Measurements from ENCODE around the gene FAM83C.
A peak's percentile ranks its signal among the peaks of the same experiment; 100 is the strongest.
"Not testable (repeated sequence)": the region's sequence is repeated elsewhere in the genome, so short reads cannot be mapped to it uniquely, and the experiment has no call there.

Gene FAM83C

GRCh38 chr20:35318502-35319157 is 26.4 kb upstream of the FAM83C start:
- peak; percentile 74 for DNase-seq (ENCODE audit: low read depth)

DNA sequence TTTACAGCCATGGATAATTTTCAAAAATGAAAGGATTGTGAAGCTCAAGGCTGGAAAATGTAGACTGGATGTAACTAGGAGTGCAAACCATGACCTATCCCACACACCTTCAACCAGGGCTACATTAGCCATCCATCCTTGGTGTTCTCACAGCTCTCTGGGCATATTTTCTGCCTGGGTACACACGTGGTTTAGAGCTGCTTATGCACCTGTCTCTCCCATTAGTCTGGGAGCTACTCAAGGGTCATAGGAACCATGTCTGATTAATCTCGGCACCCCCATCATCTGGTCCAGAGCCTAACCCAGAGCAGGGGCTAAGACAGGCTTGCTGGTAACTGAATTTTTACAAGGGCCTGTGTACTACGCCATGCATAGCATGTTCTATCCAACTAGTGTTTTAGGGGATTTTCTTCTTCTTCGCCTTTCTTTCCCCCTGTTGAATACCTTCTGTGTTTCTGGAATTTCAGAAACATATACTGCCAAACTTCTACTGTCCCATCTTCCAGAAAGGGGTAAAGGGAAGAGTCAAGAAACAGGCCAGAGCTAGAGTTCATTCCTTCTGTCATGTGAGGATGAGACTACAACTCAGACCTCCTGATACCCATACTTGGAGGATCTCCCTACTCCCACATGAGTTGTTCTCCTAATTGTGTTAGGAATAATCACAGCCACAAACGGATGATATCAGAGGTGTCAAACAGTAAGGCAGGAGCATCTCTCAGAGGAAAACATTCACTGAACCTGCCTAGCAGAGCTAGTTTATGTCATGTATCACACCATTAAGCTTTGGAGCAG is 25.4 kb upstream of the FAM83C start:
- DNase-seq (ENCODE audit: low read depth): no peak

DNA sequence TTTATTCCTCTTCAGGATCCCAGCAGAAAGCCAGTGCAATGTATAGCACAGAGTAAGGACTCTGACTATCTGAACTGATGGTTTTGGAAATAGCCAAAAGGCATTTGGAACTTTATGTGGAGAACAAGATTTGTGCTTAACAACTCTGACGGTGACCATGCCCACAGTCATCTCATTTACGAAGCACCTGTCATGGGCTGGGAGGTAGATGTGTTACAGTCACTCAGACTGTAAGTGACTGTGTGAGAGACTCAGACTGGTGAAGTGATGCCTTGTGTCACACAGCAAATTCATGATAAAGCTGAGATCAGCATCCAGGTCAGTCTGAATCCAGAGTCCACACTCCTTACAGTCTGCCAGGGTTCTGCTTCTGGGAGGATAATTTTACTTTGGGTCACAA is 23.9 kb upstream of the FAM83C start:
- DNase-seq (ENCODE audit: low read depth): no peak

GRCh38 chr20:35315632-35316020 is 23.4 kb upstream of the FAM83C start:
- not testable (repeated sequence) for DNase-seq (ENCODE audit: low read depth)

DNA sequence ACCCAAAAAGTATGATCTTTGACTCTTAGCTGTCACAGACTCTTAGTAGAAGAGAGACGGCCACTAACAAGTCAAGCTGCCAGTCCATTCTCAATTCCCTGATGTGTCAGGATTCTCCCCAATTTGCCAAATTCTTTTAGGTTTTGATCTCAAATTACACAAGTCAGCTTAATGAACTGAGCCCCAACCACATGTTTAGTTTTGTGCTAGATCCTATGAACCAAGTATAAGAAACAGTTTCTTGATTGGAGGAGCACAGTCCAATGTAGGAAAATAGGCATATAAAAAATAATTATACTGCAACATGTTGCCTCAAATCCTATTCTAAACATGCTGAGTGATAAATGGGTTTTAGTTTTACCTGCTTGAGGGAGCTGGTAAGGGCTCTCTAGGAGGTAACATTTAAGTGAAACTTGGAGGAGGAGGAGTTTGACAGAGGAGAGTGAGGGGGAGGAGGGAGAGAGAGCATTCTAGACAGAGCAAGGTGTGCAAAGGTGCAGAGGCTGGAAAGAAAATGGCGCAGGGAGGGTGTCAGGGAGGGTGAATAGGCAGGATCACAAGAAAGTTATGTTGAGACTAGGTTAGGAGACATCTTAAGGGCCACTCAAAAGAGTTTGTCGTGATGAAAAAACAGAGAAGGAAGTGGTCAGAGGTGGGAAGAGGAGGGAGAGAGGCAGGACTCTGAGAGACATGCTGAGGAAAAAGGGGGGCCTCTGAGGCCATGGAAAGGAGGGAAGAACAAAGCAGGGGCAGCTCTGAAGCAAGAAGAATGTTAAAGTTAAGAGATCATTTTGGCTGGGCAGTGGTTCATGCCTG is 22.8 kb upstream of the FAM83C start:
- no peak for DNase-seq (ENCODE audit: low read depth)

- DNase-seq (ENCODE audit: low read depth): peak; percentile 79
Measured at GRCh38 chr20:35312318-35312717, 20.1 kb upstream of the FAM83C start.

GRCh38 chr20:35311822-35312221 is 19.6 kb upstream of the FAM83C start:
- no peak for DNase-seq (ENCODE audit: low read depth)

- DNase-seq (ENCODE audit: low read depth): no peak
Measured at GRCh38 chr20:35311409-35311808, 19.2 kb upstream of the FAM83C start.

DNA sequence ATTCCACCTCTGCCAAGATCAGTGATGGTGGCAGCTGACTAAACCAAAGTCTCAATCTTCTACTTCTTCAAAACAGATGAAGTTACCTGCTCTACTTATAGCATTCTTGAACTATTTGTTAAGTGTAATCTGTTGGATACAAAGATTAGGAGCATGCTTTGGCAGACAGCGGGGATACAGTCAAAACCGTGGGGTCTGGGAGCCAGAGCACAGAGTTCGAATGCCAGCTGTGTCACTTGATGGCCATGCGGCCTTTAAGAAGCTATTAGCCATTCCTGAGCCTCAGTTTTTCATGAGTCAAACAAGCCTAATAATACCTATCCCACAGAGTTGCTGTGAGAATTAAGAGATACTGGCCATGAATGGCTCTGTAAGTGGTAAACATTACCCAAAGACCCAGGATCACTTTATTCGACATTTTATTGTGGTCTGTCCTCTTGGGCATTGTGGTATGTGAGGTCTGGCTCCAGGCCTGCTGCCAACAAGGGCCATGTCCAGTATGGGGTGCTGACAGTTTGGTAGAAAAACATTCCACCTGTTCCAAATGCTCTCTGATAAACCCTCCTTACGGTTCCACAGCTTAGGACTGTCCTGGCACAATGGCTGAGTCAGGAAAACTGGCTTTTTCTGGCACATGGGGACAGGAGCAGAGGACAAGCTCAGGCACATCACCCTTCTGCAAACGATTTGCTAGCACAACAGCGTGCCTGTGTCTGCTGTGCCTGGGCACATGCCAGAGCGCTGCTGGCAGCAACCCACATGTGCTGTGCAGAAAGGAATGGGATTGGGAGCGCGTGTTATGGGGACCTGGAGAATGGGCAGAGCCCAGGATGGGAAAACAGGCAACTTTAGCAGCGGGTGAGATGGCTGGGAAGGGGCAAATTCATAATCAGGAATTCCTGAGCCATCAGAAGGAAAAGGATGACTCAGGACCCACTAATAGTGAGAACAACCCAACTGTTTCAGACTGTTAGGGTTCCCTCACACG is 15.7 kb upstream of the FAM83C start:
- no peak for DNase-seq (ENCODE audit: low read depth)

GRCh38 chr20:35306931-35307517 is 14.8 kb upstream of the FAM83C start:
- DNase-seq (ENCODE audit: low read depth): no peak

DNA sequence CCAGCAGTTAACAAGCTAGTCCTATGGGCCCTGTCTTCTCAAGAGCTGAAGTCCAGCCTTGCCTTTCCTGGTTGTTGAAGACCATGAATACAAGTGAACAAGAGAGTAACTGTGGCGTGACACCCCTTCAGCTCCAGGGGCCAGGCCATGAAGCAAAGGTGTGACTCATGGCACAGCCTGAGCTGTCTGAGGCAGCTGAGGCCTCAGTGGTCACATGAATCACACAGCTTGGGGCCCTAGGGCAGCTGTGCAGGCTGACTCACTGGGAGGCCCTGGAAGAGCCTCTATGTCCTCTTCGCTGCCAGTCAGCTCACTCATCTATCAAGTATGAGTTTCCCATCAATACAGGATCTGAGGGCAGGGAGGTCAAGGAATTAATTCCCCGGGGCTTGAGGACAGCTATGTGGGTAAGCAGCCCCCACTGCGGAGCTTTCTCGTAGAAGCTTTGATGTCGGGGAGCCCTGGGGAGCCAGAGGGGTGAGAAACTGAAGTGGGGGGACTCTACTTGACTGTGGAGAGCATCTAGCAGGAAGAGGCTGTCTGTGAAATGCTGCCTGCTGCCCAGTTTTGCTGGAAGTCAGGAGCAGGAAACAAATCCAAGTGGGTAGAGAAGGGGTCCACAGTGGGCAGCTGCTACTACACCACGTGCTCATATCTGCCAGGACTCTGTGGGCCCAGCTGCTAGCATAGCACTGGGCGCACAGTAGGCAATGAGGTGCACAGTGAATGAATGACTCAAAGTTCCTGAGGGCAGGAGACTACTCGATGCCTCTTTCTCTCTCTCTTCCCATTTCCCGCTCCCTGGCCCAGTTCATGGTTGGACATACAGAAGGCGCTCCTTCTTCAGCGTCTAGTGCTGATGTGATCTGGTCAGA is 13.7 kb upstream of the FAM83C start:
- peak; percentile 97 for DNase-seq (ENCODE audit: low read depth)

DNA sequence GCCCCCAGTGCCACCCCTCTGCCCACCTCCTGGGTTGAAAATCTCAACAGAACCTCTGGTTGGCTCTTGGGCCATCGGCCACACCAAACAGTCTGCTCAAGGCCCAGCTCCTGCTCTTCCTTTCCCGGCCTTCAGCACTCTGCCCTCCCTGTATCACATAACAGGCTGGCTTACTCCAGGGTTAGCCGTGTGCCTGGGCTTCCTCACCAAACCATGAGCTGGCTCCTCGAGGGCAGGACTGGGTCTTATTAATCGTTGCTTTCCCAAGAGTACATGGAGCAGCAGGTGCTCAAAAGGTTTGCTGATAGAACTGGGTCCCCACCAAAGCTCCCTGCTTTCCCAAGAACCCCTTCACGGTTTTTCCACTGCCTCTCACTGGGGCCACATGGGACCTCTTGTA is 12.7 kb upstream of the FAM83C start:
- DNase-seq (ENCODE audit: low read depth): no peak

DNA sequence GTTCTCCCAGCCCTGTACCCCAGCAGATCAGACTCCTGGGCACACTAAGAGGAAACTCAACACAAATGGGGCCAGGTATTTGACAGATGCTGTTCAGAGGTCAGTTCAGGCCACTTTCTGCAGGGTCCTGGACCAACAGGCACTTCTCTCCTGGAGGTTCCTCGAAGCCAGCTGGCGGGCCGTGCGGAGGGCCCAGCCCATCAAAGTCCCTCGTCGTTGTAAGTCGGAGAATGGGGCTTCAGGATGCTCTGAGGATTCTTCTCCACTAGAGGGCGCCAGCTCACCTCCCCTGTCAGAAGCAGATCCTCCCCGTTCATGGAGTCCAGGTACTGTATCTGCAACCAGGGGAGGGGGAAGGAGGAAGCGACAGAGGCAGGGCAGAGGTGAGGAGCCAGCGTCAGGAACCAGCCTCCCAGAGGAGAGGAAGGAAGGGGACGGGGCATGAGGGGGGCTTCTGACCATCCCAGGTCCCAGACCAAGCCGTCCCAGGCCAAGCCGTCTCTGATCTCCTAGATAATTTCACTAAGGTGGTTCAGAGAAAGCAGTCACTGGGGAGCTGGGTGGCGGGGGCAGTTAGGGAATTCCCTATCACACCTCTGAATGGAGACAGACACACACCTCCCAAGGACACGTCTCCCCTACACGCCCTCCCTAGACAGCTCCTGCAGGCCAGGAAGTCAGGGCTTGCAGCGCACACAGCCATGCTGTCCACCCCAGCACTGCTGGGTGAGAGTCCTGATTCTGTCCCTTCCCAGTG is 11.7 kb upstream of the FAM83C start:
- DNase-seq (ENCODE audit: low read depth): peak; percentile 74

DNA sequence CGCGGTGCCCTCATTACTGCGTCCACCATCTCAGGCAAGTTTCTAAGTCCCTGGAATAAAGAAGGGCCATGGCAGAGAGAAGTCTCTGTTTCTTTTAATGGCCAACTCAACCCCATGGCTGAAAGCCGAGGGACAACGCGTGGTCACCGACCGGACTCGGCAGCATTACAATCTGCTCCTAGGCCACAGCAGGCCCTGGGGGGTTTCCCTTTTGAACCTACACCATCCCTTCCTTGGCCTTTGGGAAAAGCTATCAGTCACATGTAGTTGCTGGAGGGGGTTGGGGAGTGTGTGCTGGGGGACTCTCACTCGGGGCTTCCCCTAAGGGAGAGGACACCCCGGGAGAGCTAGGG is 11.1 kb upstream of the FAM83C start:
- no peak for DNase-seq (ENCODE audit: low read depth)

GRCh38 chr20:35302421-35303335 is 10.5 kb upstream of the FAM83C start:
- no peak for DNase-seq (ENCODE audit: low read depth)

- no peak for DNase-seq (ENCODE audit: low read depth)
Measured at GRCh38 chr20:35301426-35301825, 9.2 kb upstream of the FAM83C start.

GRCh38 chr20:35300469-35301262 is 8.4 kb upstream of the FAM83C start:
- no peak for DNase-seq (ENCODE audit: low read depth)

DNA sequence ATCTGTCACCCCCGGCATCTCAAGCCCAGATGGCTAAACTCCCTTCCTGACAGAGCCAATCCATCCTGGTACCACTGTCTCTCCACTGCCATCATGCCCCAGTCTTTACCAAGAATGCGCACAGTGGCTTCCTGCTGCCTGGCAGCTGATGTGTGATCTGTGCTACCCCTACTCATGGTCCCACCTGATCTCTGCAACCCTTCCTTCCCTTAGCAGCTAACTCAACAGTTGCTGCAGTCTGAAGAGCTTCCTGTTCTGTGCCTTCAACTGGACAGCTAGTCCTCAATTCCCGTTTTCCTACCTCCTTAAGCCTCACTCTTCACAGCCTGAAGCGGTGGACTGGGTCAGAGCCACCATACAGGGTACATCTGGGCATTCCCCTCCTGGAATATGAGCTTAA is 7.6 kb upstream of the FAM83C start:
- no peak for DNase-seq (ENCODE audit: low read depth)
